T-cell (primary cell): ENCODE data around the gene SPOCK1. TPM values are rescaled to one million over a fixed set of nuclear protein-coding genes. Genes with fewer than 3 reads are reported as not detected.

Experiments used
- ATAC-seq, 4 experiments: fragments of 200-7000 bp in 3 of 4; fragments of 150-1000 bp in 1 of 4; cut with Tn5 transposase; replicated peaks in 1 of 4; 1 replicate in 3 of 4; 2 replicates in 1 of 4; pipeline ENCODE4 v1.10.0; 2021; ENCODE audit warnings: moderate library complexity in 3 of 4, mild to moderate bottlenecking in 2 of 4, moderate number of reproducible peaks in 1 of 4
- CTCF ChIA-PET, 2 donors: fragments of 300-600 bp; sonication (Branson Sonifier 250); formaldehyde crosslinking; loops; one replicate each; lab custom pipeline; 2022; ENCODE audit warnings: antibody characterized with exemption in 2 of 2; lab: Charles Lee
- POLR2A ChIA-PET, 2 donors: fragments of 300-600 bp; sonication (Branson Sonifier 250); formaldehyde crosslinking; loops; one replicate each; lab custom pipeline; 2022; ENCODE audit warnings: antibody characterized with exemption in 2 of 2; lab: Charles Lee
- DNase-seq, 35 experiments: peaks; one replicate each; pipeline versions ENCODE4 v3.0.0 to v3.0.0-alpha.2; 2013 to 2023
- H3K27ac ChIP-seq: one replicate; pipeline ENCODE4 v1.5.1; 2013; ENCODE audit warnings: low read length
- H3K27me3 ChIP-seq, 2 experiments: replicated peaks in 1 of 2; 1 replicate in 1 of 2; 2 replicates in 1 of 2; pipeline versions ENCODE4 v1.6.1 to v1.7.0; 2013; ENCODE audit warnings: low read length in 1 of 2, mixed read lengths in 1 of 2; ENCODE audit not compliant: control insufficient read depth in 2 of 2, insufficient read depth in 2 of 2; ENCODE audit errors: extremely low read depth in 1 of 2
- H3K36me3 ChIP-seq, 2 donors: 1 replicate in 1 of 2; 2 replicates in 1 of 2; pipeline versions ENCODE4 v1.6.1 to v1.7.0; 2013; ENCODE audit warnings: low read length in 1 of 2; ENCODE audit not compliant: control insufficient read depth in 2 of 2, insufficient read depth in 1 of 2; ENCODE audit errors: extremely low read depth in 1 of 2
- H3K4me1 ChIP-seq, 2 experiments: 1 replicate in 1 of 2; 2 replicates in 1 of 2; pipeline versions ENCODE4 v1.6.1 to v1.7.0; 2013; ENCODE audit warnings: low read length in 2 of 2, mixed read lengths in 1 of 2; ENCODE audit not compliant: insufficient read depth in 2 of 2, control insufficient read depth in 1 of 2; ENCODE audit errors: extremely low read depth in 1 of 2
- H3K4me3 ChIP-seq, 2 donors: 1 replicate in 1 of 2; 2 replicates in 1 of 2; pipeline versions ENCODE4 v1.5.1 to v1.7.0; 2013; ENCODE audit warnings: mild to moderate bottlenecking in 2 of 2, low read length in 1 of 2, moderate library complexity in 1 of 2; ENCODE audit not compliant: control insufficient read depth in 1 of 2; ENCODE audit errors: extremely low read depth in 1 of 2
- H3K9me3 ChIP-seq: 2 replicates; pipeline ENCODE4 v1.7.0; 2013
- H3K27ac Mint-ChIP-seq, 2 donors: one replicate each; pipeline ENCODE4 v1.8.0; 2020 to 2021; ENCODE audit warnings: mild to moderate bottlenecking in 2 of 2, mixed read lengths in 2 of 2
- H3K27me3 Mint-ChIP-seq, 2 donors: one replicate each; pipeline ENCODE4 v1.8.0; 2021 to 2022; ENCODE audit warnings: mixed read lengths in 2 of 2
- H3K36me3 Mint-ChIP-seq: one replicate; pipeline ENCODE4 v1.8.0; 2021; ENCODE audit warnings: mixed read lengths
- H3K4me1 Mint-ChIP-seq, 3 donors: one replicate each; pipeline ENCODE4 v1.8.0; 2020 to 2022; ENCODE audit warnings: mixed read lengths in 3 of 3, mild to moderate bottlenecking in 1 of 3
- H3K4me3 Mint-ChIP-seq, 3 donors: one replicate each; pipeline ENCODE4 v1.8.0; 2020 to 2022; ENCODE audit warnings: mild to moderate bottlenecking in 3 of 3, mixed read lengths in 3 of 3, moderate library complexity in 3 of 3
- H3K9me3 Mint-ChIP-seq, 3 donors: one replicate each; pipeline ENCODE4 v1.8.0; 2020 to 2022; ENCODE audit warnings: mixed read lengths in 3 of 3
- WGBS: methylation state at CpG from one replicate; pipeline ENCODE4 v1.1.5; 2013; ENCODE audit warnings: missing lambda C conversion rate; ENCODE audit not compliant: insufficient coverage; 5-methylcytosine and 5-hydroxymethylcytosine counted together
- total RNA-seq, 35 experiments: library from RNA in 6 of 35; stranded (reverse) in 6 of 35; fragments of 120-200 nt in 1 of 35; gene quantifications; one replicate each; pipeline versions ENCODE4 v1.2.1 to v1.2.4 and lab custom pipeline; 2013 to 2026

Gene SPOCK1
- total RNA-seq, 5 donors from 2014 or later (not counting 1 experiment from before 2014, with no cell fraction given) = 0.57 TPM; not detected in 4

- Mint-ChIP-seq H3K27ac (no peak overlapping the region), H3K4me1 (no peaks in the 10 kb centered on the region), H3K4me3 (no peak overlapping the region), H3K36me3 (no peaks in the 10 kb centered on the region), H3K9me3 (peaks cover 0 to 6% (median 0%) of the 10 kb centered on the region in 3 donors), H3K27me3 (peaks cover 4 to 7% of the 10 kb centered on the region in 2 donors)
- H3K4me1 ChIP-seq = no peaks in the 10 kb centered on the region
- WGBS = no CpG with 5 or more reads among the region's 3 CpGs
- no peak overlapping the region for H3K27ac ChIP-seq
- ChIA-PET CTCF (no interaction called here), POLR2A (no interaction called here)
- H3K4me3 ChIP-seq = no peak overlapping the region
- H3K9me3 ChIP-seq = no peaks in the 10 kb centered on the region
- H3K27me3 ChIP-seq = peaks cover 2 to 5% of the 10 kb centered on the region in 2 experiments
- H3K36me3 ChIP-seq = no peaks in the 10 kb centered on the region
- ATAC-seq (no peak), DNase-seq (no peak)
Measured at GRCh38 chr5:137220523-137220927, 278.6 kb downstream of the SPOCK1 start.

DNA sequence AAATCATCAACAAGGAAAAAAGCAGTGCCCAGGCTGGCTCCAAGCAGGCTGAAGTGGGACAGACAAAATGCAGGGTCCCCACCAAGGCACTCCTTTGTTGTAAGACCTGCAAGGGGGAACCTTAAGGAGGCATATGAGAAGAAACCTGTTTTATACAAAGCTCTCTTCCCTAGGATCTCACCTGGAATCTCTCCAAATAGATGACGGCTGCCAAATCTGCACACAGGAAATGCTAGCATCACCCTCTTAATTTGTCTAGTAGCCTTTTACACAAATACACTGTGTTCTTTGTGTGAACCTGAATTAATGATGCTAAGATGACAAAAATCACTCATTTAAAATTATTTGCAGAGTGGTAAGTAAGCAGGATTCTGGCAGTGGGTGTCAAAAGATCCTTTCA, 280.2 kb downstream of the SPOCK1 start:
- ChIA-PET POLR2A (no interaction called here), CTCF (no interaction called here)
- Histone ChIP-seq H3K27ac (no peak overlapping the region), H3K27me3 (peaks cover 2 to 5% of the 10 kb centered on the region in 2 experiments), H3K4me3 (no peak overlapping the region), H3K9me3 (no peaks in the 10 kb centered on the region), H3K36me3 (no peaks in the 10 kb centered on the region), H3K4me1 (no peaks in the 10 kb centered on the region)
- no peak for DNase-seq
- Mint-ChIP-seq H3K4me3 (no peak overlapping the region), H3K27ac (no peak overlapping the region), H3K9me3 (peaks cover 0 to 8% (median 0%) of the 10 kb centered on the region in 3 donors), H3K4me1 (no peaks in the 10 kb centered on the region), H3K36me3 (no peaks in the 10 kb centered on the region), H3K27me3 (peaks cover 4 to 11% of the 10 kb centered on the region in 2 donors)
- WGBS = no CpG with 5 or more reads among the region's 1 CpG
- no peak for ATAC-seq

GRCh38 chr5:137218471-137218870, 280.7 kb downstream of the SPOCK1 start:
- CTCF ChIA-PET = no interaction called here
- H3K4me3 ChIP-seq = no peak overlapping the region
- ATAC-seq = no peak
- H3K9me3 Mint-ChIP-seq = peaks cover 0 to 8% (median 0%) of the 10 kb centered on the region in 3 donors
- H3K27ac Mint-ChIP-seq = no peak overlapping the region
- H3K27me3 ChIP-seq = peaks cover 2 to 5% of the 10 kb centered on the region in 2 experiments
- H3K27me3 Mint-ChIP-seq = peaks cover 4 to 11% of the 10 kb centered on the region in 2 donors
- H3K4me1 ChIP-seq = no peaks in the 10 kb centered on the region
- no peak overlapping the region for H3K27ac ChIP-seq
- WGBS = 0% methylated on average over 1 of the region's 1 CpG
- DNase-seq = no peak
- no peak overlapping the region for H3K4me3 Mint-ChIP-seq
- POLR2A ChIA-PET = no interaction called here
- H3K36me3 ChIP-seq = no peaks in the 10 kb centered on the region
- no peaks in the 10 kb centered on the region for H3K4me1 Mint-ChIP-seq
- no peaks in the 10 kb centered on the region for H3K9me3 ChIP-seq
- H3K36me3 Mint-ChIP-seq = no peaks in the 10 kb centered on the region

- Mint-ChIP-seq H3K27me3 (peaks cover 4 to 11% of the 10 kb centered on the region in 2 donors), H3K36me3 (no peaks in the 10 kb centered on the region), H3K9me3 (peaks cover 0 to 8% (median 0%) of the 10 kb centered on the region in 3 donors), H3K4me1 (no peaks in the 10 kb centered on the region), H3K4me3 (no peak overlapping the region), H3K27ac (no peak overlapping the region)
- 100% methylated on average over 1 of the region's 6 CpGs for WGBS
- DNase-seq = no peak
- no peak overlapping the region for H3K4me3 ChIP-seq
- no peaks in the 10 kb centered on the region for H3K36me3 ChIP-seq
- ATAC-seq = no peak
- no peaks in the 10 kb centered on the region for H3K4me1 ChIP-seq
- ChIA-PET CTCF (no interaction called here), POLR2A (no interaction called here)
- no peak overlapping the region for H3K27ac ChIP-seq
- H3K9me3 ChIP-seq = no peaks in the 10 kb centered on the region
- peaks cover 2 to 5% of the 10 kb centered on the region in 2 experiments for H3K27me3 ChIP-seq
Measured at GRCh38 chr5:137217599-137218200, 281.4 kb downstream of the SPOCK1 start.

- Mint-ChIP-seq H3K36me3 (no peaks in the 10 kb centered on the region), H3K4me3 (no peak overlapping the region), H3K27me3 (peaks cover 4 to 11% of the 10 kb centered on the region in 2 donors), H3K9me3 (peaks cover 0 to 8% (median 0%) of the 10 kb centered on the region in 3 donors), H3K4me1 (no peaks in the 10 kb centered on the region), H3K27ac (no peak overlapping the region)
- Histone ChIP-seq H3K4me3 (no peak overlapping the region), H3K36me3 (no peaks in the 10 kb centered on the region), H3K4me1 (no peaks in the 10 kb centered on the region), H3K27ac (no peak overlapping the region), H3K27me3 (peaks cover 0 to 5% of the 10 kb centered on the region in 2 experiments), H3K9me3 (no peaks in the 10 kb centered on the region)
- ATAC-seq (no peak), DNase-seq (no peak)
- POLR2A ChIA-PET = no interaction called here
- CTCF ChIA-PET = no interaction called here
- WGBS = no CpG with 5 or more reads among the region's 5 CpGs
Measured at GRCh38 chr5:137216976-137217598, 282.0 kb downstream of the SPOCK1 start.

- DNase-seq (no peak), ATAC-seq (no peak)
- Histone ChIP-seq H3K4me1 (no peaks in the 10 kb centered on the region), H3K27me3 (peaks cover 0 to 5% of the 10 kb centered on the region in 2 experiments), H3K4me3 (no peak overlapping the region), H3K27ac (no peak overlapping the region), H3K36me3 (no peaks in the 10 kb centered on the region), H3K9me3 (no peaks in the 10 kb centered on the region)
- WGBS = 50% methylated on average over 1 of the region's 2 CpGs
- CTCF ChIA-PET = no interaction called here
- Mint-ChIP-seq H3K27me3 (peaks cover 4 to 11% of the 10 kb centered on the region in 2 donors), H3K4me3 (no peak overlapping the region), H3K9me3 (peaks cover 0 to 8% (median 2%) of the 10 kb centered on the region in 3 donors), H3K36me3 (no peaks in the 10 kb centered on the region), H3K4me1 (no peaks in the 10 kb centered on the region), H3K27ac (no peak overlapping the region)
- POLR2A ChIA-PET = no interaction called here
Measured at GRCh38 chr5:137215780-137216179, 283.3 kb downstream of the SPOCK1 start.
